H9 (cell line): ENCODE data around the gene DAB2IP. TPM values are rescaled to one million over a fixed set of nuclear protein-coding genes. Genes with fewer than 3 reads are reported as not detected.

Source experiments
- DNase-seq: peaks from one replicate; pipeline ENCODE4 v3.0.0-alpha.2; 2017
- H2AFZ ChIP-seq: one replicate; pipeline ENCODE4 v1.6.1; 2013; ENCODE audit warnings: mild to moderate bottlenecking, low read length, control low read depth, moderate library complexity
- H2AK5ac ChIP-seq: 2 replicates; pipeline ENCODE4 v1.6.1; 2013; ENCODE audit warnings: low read length, control low read depth, mixed read lengths; ENCODE audit not compliant: insufficient read length
- H2BK120ac ChIP-seq: one replicate; pipeline ENCODE4 v1.6.1; 2013; ENCODE audit warnings: low read depth, mild to moderate bottlenecking, low read length, control low read depth, inconsistent platforms; ENCODE audit not compliant: poor library complexity, severe bottlenecking
- H2BK12ac ChIP-seq: 2 replicates; pipeline ENCODE4 v1.6.1; 2013; ENCODE audit warnings: low read length, control low read depth, mixed read lengths, low read depth; ENCODE audit not compliant: insufficient read length
- H2BK15ac ChIP-seq: 2 replicates; pipeline ENCODE4 v1.6.1; 2013; ENCODE audit warnings: low read depth, low read length, control low read depth
- H2BK20ac ChIP-seq: one replicate; pipeline ENCODE4 v1.6.1; 2013; ENCODE audit warnings: low read depth, mild to moderate bottlenecking, low read length, control low read depth, inconsistent platforms; ENCODE audit not compliant: poor library complexity, severe bottlenecking
- H2BK5ac ChIP-seq: 2 replicates; pipeline ENCODE4 v1.6.1; 2013; ENCODE audit warnings: low read length, control low read depth, mixed read lengths; ENCODE audit not compliant: insufficient read length
- H3K14ac ChIP-seq: 2 replicates; pipeline ENCODE4 v1.6.1; 2013; ENCODE audit warnings: low read length, control low read depth; ENCODE audit not compliant: insufficient read depth
- H3K18ac ChIP-seq: 2 replicates; pipeline ENCODE4 v1.6.1; 2013; ENCODE audit warnings: low read depth, mild to moderate bottlenecking, mixed read lengths, low read length, control low read depth; ENCODE audit not compliant: insufficient read length
- H3K23ac ChIP-seq: 2 replicates; pipeline ENCODE4 v1.6.1; 2013; ENCODE audit warnings: low read length, control low read depth, mixed read lengths, low read depth; ENCODE audit not compliant: insufficient read length
- H3K23me2 ChIP-seq: 2 replicates; pipeline ENCODE4 v1.6.1; 2013; ENCODE audit warnings: low read depth, mild to moderate bottlenecking, mixed read lengths, low read length, control low read depth; ENCODE audit not compliant: insufficient read length, poor library complexity, severe bottlenecking
- H3K27ac ChIP-seq: 2 replicates; pipeline ENCODE4 v1.5.1; 2013; ENCODE audit warnings: low read length, control low read depth, mixed read lengths, low read depth; ENCODE audit not compliant: insufficient read length
- H3K27me3 ChIP-seq: 2 replicates; pipeline ENCODE4 v1.6.1; 2013; ENCODE audit warnings: low read length, control low read depth, inconsistent platforms; ENCODE audit not compliant: insufficient read depth
- H3K4ac ChIP-seq: 2 replicates; pipeline ENCODE4 v1.6.1; 2013; ENCODE audit warnings: low read depth, mild to moderate bottlenecking, control low read depth, inconsistent platforms, low read length, moderate library complexity
- H3K4me1 ChIP-seq: 2 replicates; pipeline ENCODE4 v1.6.1; 2013; ENCODE audit warnings: low read length, control low read depth, inconsistent platforms; ENCODE audit not compliant: insufficient read depth
- H3K4me2 ChIP-seq: 2 replicates; pipeline ENCODE4 v1.6.1; 2013; ENCODE audit warnings: low read length, control low read depth, mixed read lengths; ENCODE audit not compliant: insufficient read length, insufficient read depth
- H3K56ac ChIP-seq: 2 replicates; pipeline ENCODE4 v1.6.1; 2013; ENCODE audit warnings: low read depth, mild to moderate bottlenecking, mixed read lengths, low read length, control low read depth; ENCODE audit not compliant: insufficient read length
- H3K79me1 ChIP-seq: 2 replicates; pipeline ENCODE4 v1.6.1; 2013; ENCODE audit warnings: low read depth, mild to moderate bottlenecking, moderate library complexity, low read length, control low read depth, inconsistent platforms; ENCODE audit not compliant: insufficient read depth, poor library complexity, severe bottlenecking
- H3K79me2 ChIP-seq: 2 replicates; pipeline ENCODE4 v1.6.1; 2013; ENCODE audit warnings: low read length, control low read depth, inconsistent platforms; ENCODE audit not compliant: insufficient read depth
- H3K9ac ChIP-seq: 2 replicates; pipeline ENCODE4 v1.6.1; 2013; ENCODE audit warnings: low read length, control low read depth, mixed read lengths; ENCODE audit not compliant: insufficient read length; ENCODE audit errors: extremely low read depth
- H3K9me3 ChIP-seq: one replicate; pipeline ENCODE4 v1.6.1; 2013; ENCODE audit warnings: low read depth, low read length, inconsistent platforms; ENCODE audit not compliant: control insufficient read depth
- H3T11ph ChIP-seq: one replicate; pipeline ENCODE4 v1.6.1; 2013; ENCODE audit warnings: mild to moderate bottlenecking, low read length, control low read depth, inconsistent platforms
- H4K20me1 ChIP-seq: one replicate; pipeline ENCODE4 v1.6.1; 2013; ENCODE audit not compliant: control insufficient read depth, insufficient read length, insufficient read depth
- H4K5ac ChIP-seq: 2 replicates; pipeline ENCODE4 v1.6.1; 2013; ENCODE audit warnings: low read depth, mild to moderate bottlenecking, mixed read lengths, low read length, control low read depth; ENCODE audit not compliant: insufficient read length
- H4K8ac ChIP-seq: replicated peaks from 2 replicates; pipeline ENCODE4 v1.6.1; 2013; ENCODE audit warnings: low read length, control low read depth, mixed read lengths, low read depth; ENCODE audit not compliant: insufficient read length
- H4K91ac ChIP-seq: 2 replicates; pipeline ENCODE4 v1.6.1; 2013; ENCODE audit warnings: low read depth, mild to moderate bottlenecking, moderate library complexity, mixed read lengths, low read length, control low read depth; ENCODE audit not compliant: insufficient read length
- H3K27ac Mint-ChIP-seq, 3 experiments: 2 replicates in 2 of 3; 3 replicates in 1 of 3; pipeline ENCODE4 v1.8.0; 2020 to 2021; ENCODE audit warnings: mixed read lengths in 3 of 3, mild to moderate bottlenecking in 1 of 3, moderate library complexity in 1 of 3
- H3K27me3 Mint-ChIP-seq: 2 replicates; pipeline ENCODE4 v1.8.0; 2021; ENCODE audit warnings: low read depth, mild to moderate bottlenecking, moderate library complexity, mixed read lengths
- H3K36me3 Mint-ChIP-seq, 3 experiments: 2 replicates in 2 of 3; 3 replicates in 1 of 3; pipeline ENCODE4 v1.8.0; 2020 to 2021; ENCODE audit warnings: low read depth in 3 of 3, mixed read lengths in 3 of 3; ENCODE audit not compliant: insufficient read depth in 1 of 3
- H3K4me1 Mint-ChIP-seq, 2 experiments: 2 replicates each; pipeline ENCODE4 v1.8.0; 2020; ENCODE audit warnings: mixed read lengths in 2 of 2
- H3K4me3 Mint-ChIP-seq, 2 experiments: 2 replicates in 1 of 2; 3 replicates in 1 of 2; pipeline ENCODE4 v1.8.0; 2020 to 2021; ENCODE audit warnings: mild to moderate bottlenecking in 2 of 2, mixed read lengths in 2 of 2, moderate library complexity in 1 of 2
- H3K9me3 Mint-ChIP-seq, 2 experiments: 2 replicates in 1 of 2; 3 replicates in 1 of 2; pipeline ENCODE4 v1.8.0; 2020; ENCODE audit warnings: mild to moderate bottlenecking in 2 of 2, mixed read lengths in 2 of 2, moderate library complexity in 1 of 2
- CTCF ChIP-seq: fragments of 200-600 bp; sonication (generic); conservative IDR thresholded peaks from 3 replicates; pipeline ENCODE4 v1.8.0; 2021; ENCODE audit warnings: antibody characterized with exemption, mild to moderate bottlenecking
- whole genome bisulfite sequencing: extraction: QIAGEN DNeasy Blood & Tissue Kit; methylation state at CpG from one replicate; pipeline ENCODE4 v1.1.7; 2013; ENCODE audit warnings: missing lambda C conversion rate, low lambda C conversion rate, mixed read lengths; ENCODE audit not compliant: insufficient read length; ENCODE audit errors: extremely low coverage; 5-methylcytosine and 5-hydroxymethylcytosine counted together
- total RNA-seq: library from RNA; stranded (reverse); gene quantifications from 2 replicates; pipeline ENCODE4 v1.2.1, GENCODE V29; 2021

The DAB2IP gene
- total RNA-seq, 1 experiment from 2014 or later: 22.6 TPM

GRCh38 chr9:121773286-121773953, 122.0 kb downstream of the DAB2IP start:
- no peak overlapping the region for H3K9ac ChIP-seq
- no peaks in the 10 kb centered on the region for H3K79me1 ChIP-seq

More at GRCh38 chr9:121773286-121773953, 122.0 kb downstream of the DAB2IP start:
- Histone ChIP-seq H2AFZ (no peak overlapping the region), H4K8ac (no peak overlapping the region), H3K4me1 (no peaks in the 10 kb centered on the region), H3K14ac (no peak overlapping the region), H2BK120ac (no peak overlapping the region), H4K5ac (no peak overlapping the region), H3K27ac (no peak overlapping the region), H3K56ac (no peak overlapping the region), H3K4ac (no peak overlapping the region), H2BK15ac (no peak overlapping the region; the same call in 1 of the 2 replicates), H2BK5ac (no peak overlapping the region), H2BK20ac (no peak overlapping the region), H3K27me3 (no peaks in the 10 kb centered on the region), H3K9me3 (no peaks in the 10 kb centered on the region), H3T11ph (no peak overlapping the region), H2AK5ac (no peak overlapping the region), H3K23ac (no peak overlapping the region), H3K18ac (no peak overlapping the region), H3K4me2 (no peak overlapping the region), H4K91ac (no peak overlapping the region), H3K23me2 (no peaks in the 10 kb centered on the region), H2BK12ac (no peak overlapping the region), H3K79me2 (no peaks in the 10 kb centered on the region), H4K20me1 (no peaks in the 10 kb centered on the region)
- TF ChIP-seq CTCF: no peak
- no peaks in the 10 kb centered on the region for H3K27me3 Mint-ChIP-seq
- H3K36me3 Mint-ChIP-seq: peaks cover 32 to 70% (median 45%) of the 10 kb centered on the region in 3 experiments; a peak in 6 of 7 replicates
- no peak overlapping the region for H3K27ac Mint-ChIP-seq
- no peak overlapping the region for H3K4me3 Mint-ChIP-seq
- H3K9me3 Mint-ChIP-seq: no peaks in the 10 kb centered on the region
- WGBS: no CpG with 5 or more reads among the region's 18 CpGs
- no peak for DNase-seq
- no peaks in the 10 kb centered on the region for H3K4me1 Mint-ChIP-seq
